ENCODE data around the gene ZNF804A.

DNA sequence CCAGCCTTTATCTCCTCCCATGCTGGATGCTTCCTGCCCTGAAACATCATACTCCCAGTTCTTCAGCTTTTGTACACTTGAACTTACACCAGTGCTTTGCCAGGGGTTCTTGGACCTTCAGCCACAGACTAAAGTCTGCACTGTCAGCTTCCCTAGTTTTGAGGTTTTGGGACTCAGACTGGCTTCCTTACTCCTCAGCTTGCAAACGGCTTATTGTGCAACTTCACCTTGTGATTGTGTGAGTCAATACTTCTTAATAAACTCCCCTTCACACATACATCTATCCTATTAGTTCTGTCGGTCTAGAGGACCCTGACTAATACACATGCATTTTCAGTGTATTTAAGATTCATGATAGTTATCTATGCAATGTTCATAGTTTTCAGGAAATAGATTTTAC lies 35.8 kb upstream of the ZNF804A start:
- no peak for TF ChIP-seq ZNF274 (IDR thresholded peaks at IDR 0.05; ENCODE audit: low read depth, low read length)
- TF ChIP-seq YY1 (IDR thresholded peaks at IDR 0.05; ENCODE audit: insufficient read depth, insufficient read length), result no peak
